WTC11 (cell line): ENCODE data around the gene WWC1. TPM values are rescaled to one million over a fixed set of nuclear protein-coding genes. Genes with fewer than 3 reads are reported as not detected.

Source experiments
- ATAC-seq: fragments of 200-7000 bp; cut with Tn5 transposase; 2 replicates; pipeline ENCODE4 v1.10.0; 2021; ENCODE audit warnings: mild to moderate bottlenecking, moderate library complexity
- CTCF ChIA-PET: fragments of 300-600 bp; sonication (Branson Sonifier 250); formaldehyde crosslinking; loops from one replicate; lab custom pipeline; 2021; ENCODE audit warnings: antibody characterized with exemption; lab: Charles Lee
- POLR2A ChIA-PET: fragments of 350-600 bp; sonication (Branson Sonifier 250); formaldehyde crosslinking; loops from one replicate; lab custom pipeline; 2021; ENCODE audit warnings: antibody characterized with exemption; lab: Charles Lee
- DNase-seq: peaks from one replicate; pipeline ENCODE4 v3.0.0; 2021; ENCODE audit warnings: low spot score
- H3K27ac Mint-ChIP-seq: 2 replicates; pipeline ENCODE4 v1.8.0; 2021; ENCODE audit warnings: mixed read lengths
- H3K27me3 Mint-ChIP-seq: 2 replicates; pipeline ENCODE4 v1.8.0; 2021; ENCODE audit warnings: low read depth, mild to moderate bottlenecking, moderate library complexity, mixed read lengths
- H3K36me3 Mint-ChIP-seq: 2 replicates; pipeline ENCODE4 v1.8.0; 2021; ENCODE audit warnings: mixed read lengths
- H3K4me1 Mint-ChIP-seq: 2 replicates; pipeline ENCODE4 v1.8.0; 2022; ENCODE audit warnings: mixed read lengths
- H3K4me3 Mint-ChIP-seq: 2 replicates; pipeline ENCODE4 v1.8.0; 2021; ENCODE audit warnings: mild to moderate bottlenecking, moderate library complexity, mixed read lengths
- H3K9me3 Mint-ChIP-seq: 2 replicates; pipeline ENCODE4 v1.8.0; 2021; ENCODE audit warnings: mixed read lengths
- EMX1 ChIP-seq: fragments of 250-450 bp; sonication (Bioruptor Pico); IDR thresholded peaks from 2 replicates; pipeline ENCODE4 v1.8.0; 2021; ENCODE audit warnings: mild to moderate bottlenecking
- FOXJ3 ChIP-seq: sonication (generic); formaldehyde crosslinking; IDR thresholded peaks from 2 replicates; pipeline ENCODE4 v1.9.0; 2021; ENCODE audit warnings: missing genetic modification reagents, mild to moderate bottlenecking, borderline replicate concordance
- GTF2I ChIP-seq: fragments of 250-450 bp; sonication (Bioruptor Pico); conservative IDR thresholded peaks from 2 replicates; pipeline ENCODE4 v1.4.0; 2021; ENCODE audit warnings: mild to moderate bottlenecking
- MYBL2 ChIP-seq: sonication (generic); formaldehyde crosslinking; IDR thresholded peaks from 2 replicates; pipeline ENCODE4 v1.8.1; 2023; ENCODE audit warnings: mild to moderate bottlenecking, moderate library complexity, missing genetic modification reagents
- NFE2L1 ChIP-seq: sonication (generic); formaldehyde crosslinking; IDR thresholded peaks from 2 replicates; pipeline ENCODE4 v1.8.1; 2023; ENCODE audit warnings: missing genetic modification reagents
- SMAD4 ChIP-seq: sonication (generic); formaldehyde crosslinking; IDR thresholded peaks from 2 replicates; pipeline ENCODE4 v1.8.0; 2022; ENCODE audit warnings: mild to moderate bottlenecking, missing genetic modification reagents
- TCF7 ChIP-seq: sonication (generic); formaldehyde crosslinking; IDR thresholded peaks from 2 replicates; pipeline ENCODE4 v1.8.0; 2022; ENCODE audit warnings: mild to moderate bottlenecking, low read depth, missing genetic modification reagents, moderate library complexity
- ZNF263 ChIP-seq: sonication (generic); formaldehyde crosslinking; IDR thresholded peaks from 2 replicates; pipeline ENCODE4 v1.8.1; 2022; ENCODE audit warnings: low read depth, mild to moderate bottlenecking, moderate library complexity, missing genetic modification reagents
- ZNF671 ChIP-seq: fragments of 250-450 bp; sonication (Bioruptor Pico); IDR thresholded peaks from 2 replicates; pipeline ENCODE4 v1.8.0; 2021; ENCODE audit warnings: mild to moderate bottlenecking
- total RNA-seq: library from RNA; stranded (reverse); gene quantifications from 3 replicates; pipeline ENCODE4 v1.2.3, GENCODE V29; 2021
- TF ChIP-seq, protein P1 (sequence below): sonication (generic); formaldehyde crosslinking; IDR thresholded peaks from 2 replicates; pipeline ENCODE4 v1.8.1; 2023; ENCODE audit warnings: mild to moderate bottlenecking, missing genetic modification reagents
- TF ChIP-seq, protein P2 (sequence below): sonication (generic); formaldehyde crosslinking; IDR thresholded peaks from 2 replicates; pipeline ENCODE4 v1.8.0; 2023; ENCODE audit warnings: missing genetic modification reagents, mild to moderate bottlenecking, borderline replicate concordance
- TF ChIP-seq, protein P3 (sequence below): sonication (generic); formaldehyde crosslinking; IDR thresholded peaks from 2 replicates; pipeline ENCODE4 v1.8.1; 2023; ENCODE audit warnings: mild to moderate bottlenecking, moderate library complexity, missing genetic modification reagents
- TF ChIP-seq, protein P4 (sequence below): sonication (generic); formaldehyde crosslinking; IDR thresholded peaks from 2 replicates; pipeline ENCODE4 v1.8.1; 2023; ENCODE audit warnings: mild to moderate bottlenecking, missing genetic modification reagents, moderate library complexity
- TF ChIP-seq, protein P5 (sequence below): sonication (generic); formaldehyde crosslinking; IDR thresholded peaks from 2 replicates; pipeline ENCODE4 v1.8.1; 2022; ENCODE audit warnings: mild to moderate bottlenecking, moderate library complexity, missing genetic modification reagents
- TF ChIP-seq, protein P6 (sequence below): fragments of 250-450 bp; sonication (Bioruptor Pico); IDR thresholded peaks from 2 replicates; pipeline ENCODE4 v1.9.0; 2021; ENCODE audit warnings: mild to moderate bottlenecking
- TF ChIP-seq, protein P7 (sequence below): fragments of 250-450 bp; sonication (Bioruptor Pico); IDR thresholded peaks from 2 replicates; pipeline ENCODE4 v1.9.0; 2021; ENCODE audit warnings: mild to moderate bottlenecking

The WWC1 gene
- total RNA-seq, 1 experiment from 2014 or later: 48.4 TPM

DNA sequence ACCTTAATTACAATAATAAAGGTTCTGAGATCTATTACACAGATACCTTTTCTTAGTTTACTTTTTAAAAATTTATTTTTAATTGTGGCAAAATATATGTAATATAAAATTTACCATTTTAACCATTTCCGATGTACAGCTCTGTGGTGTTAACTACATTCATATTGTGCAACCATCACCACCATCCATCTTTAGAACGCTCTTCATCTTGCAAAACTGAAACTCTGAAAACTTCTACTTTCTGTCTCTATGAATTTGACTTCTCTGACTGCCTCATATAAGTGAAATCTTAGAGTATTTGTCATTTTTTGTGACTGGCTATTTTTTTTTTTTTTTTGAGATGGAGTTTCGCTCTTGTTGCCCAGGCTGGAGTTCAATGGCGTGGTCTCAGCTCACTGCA is 26.8 kb downstream of the WWC1 start:
- H3K4me1 Mint-ChIP-seq: peaks cover 48% of the 10 kb centered on the region
- H3K9me3 Mint-ChIP-seq: no peaks in the 10 kb centered on the region
- no peak overlapping the region for H3K27ac Mint-ChIP-seq
- no peak for ATAC-seq
- TF ChIP-seq FOXJ3 (CRISPR knock-in tag) (no peak), MYBL2 (CRISPR knock-in tag) (no peak), EMX1 (CRISPR knock-in tag) (no peak), SMAD4 (no peak), NFE2L1 (CRISPR knock-in tag) (no peak), GTF2I (CRISPR knock-in tag) (no peak), TCF7 (CRISPR knock-in tag) (no peak), ZNF263 (CRISPR knock-in tag) (no peak)
- TF ChIP-seq, protein P1, sequence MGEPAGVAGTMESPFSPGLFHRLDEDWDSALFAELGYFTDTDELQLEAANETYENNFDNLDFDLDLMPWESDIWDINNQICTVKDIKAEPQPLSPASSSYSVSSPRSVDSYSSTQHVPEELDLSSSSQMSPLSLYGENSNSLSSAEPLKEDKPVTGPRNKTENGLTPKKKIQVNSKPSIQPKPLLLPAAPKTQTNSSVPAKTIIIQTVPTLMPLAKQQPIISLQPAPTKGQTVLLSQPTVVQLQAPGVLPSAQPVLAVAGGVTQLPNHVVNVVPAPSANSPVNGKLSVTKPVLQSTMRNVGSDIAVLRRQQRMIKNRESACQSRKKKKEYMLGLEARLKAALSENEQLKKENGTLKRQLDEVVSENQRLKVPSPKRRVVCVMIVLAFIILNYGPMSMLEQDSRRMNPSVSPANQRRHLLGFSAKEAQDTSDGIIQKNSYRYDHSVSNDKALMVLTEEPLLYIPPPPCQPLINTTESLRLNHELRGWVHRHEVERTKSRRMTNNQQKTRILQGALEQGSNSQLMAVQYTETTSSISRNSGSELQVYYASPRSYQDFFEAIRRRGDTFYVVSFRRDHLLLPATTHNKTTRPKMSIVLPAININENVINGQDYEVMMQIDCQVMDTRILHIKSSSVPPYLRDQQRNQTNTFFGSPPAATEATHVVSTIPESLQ: no peak
- TF ChIP-seq, protein P2, sequence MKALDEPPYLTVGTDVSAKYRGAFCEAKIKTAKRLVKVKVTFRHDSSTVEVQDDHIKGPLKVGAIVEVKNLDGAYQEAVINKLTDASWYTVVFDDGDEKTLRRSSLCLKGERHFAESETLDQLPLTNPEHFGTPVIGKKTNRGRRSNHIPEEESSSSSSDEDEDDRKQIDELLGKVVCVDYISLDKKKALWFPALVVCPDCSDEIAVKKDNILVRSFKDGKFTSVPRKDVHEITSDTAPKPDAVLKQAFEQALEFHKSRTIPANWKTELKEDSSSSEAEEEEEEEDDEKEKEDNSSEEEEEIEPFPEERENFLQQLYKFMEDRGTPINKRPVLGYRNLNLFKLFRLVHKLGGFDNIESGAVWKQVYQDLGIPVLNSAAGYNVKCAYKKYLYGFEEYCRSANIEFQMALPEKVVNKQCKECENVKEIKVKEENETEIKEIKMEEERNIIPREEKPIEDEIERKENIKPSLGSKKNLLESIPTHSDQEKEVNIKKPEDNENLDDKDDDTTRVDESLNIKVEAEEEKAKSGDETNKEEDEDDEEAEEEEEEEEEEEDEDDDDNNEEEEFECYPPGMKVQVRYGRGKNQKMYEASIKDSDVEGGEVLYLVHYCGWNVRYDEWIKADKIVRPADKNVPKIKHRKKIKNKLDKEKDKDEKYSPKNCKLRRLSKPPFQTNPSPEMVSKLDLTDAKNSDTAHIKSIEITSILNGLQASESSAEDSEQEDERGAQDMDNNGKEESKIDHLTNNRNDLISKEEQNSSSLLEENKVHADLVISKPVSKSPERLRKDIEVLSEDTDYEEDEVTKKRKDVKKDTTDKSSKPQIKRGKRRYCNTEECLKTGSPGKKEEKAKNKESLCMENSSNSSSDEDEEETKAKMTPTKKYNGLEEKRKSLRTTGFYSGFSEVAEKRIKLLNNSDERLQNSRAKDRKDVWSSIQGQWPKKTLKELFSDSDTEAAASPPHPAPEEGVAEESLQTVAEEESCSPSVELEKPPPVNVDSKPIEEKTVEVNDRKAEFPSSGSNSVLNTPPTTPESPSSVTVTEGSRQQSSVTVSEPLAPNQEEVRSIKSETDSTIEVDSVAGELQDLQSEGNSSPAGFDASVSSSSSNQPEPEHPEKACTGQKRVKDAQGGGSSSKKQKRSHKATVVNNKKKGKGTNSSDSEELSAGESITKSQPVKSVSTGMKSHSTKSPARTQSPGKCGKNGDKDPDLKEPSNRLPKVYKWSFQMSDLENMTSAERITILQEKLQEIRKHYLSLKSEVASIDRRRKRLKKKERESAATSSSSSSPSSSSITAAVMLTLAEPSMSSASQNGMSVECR: no peak
- TF ChIP-seq, protein P3, sequence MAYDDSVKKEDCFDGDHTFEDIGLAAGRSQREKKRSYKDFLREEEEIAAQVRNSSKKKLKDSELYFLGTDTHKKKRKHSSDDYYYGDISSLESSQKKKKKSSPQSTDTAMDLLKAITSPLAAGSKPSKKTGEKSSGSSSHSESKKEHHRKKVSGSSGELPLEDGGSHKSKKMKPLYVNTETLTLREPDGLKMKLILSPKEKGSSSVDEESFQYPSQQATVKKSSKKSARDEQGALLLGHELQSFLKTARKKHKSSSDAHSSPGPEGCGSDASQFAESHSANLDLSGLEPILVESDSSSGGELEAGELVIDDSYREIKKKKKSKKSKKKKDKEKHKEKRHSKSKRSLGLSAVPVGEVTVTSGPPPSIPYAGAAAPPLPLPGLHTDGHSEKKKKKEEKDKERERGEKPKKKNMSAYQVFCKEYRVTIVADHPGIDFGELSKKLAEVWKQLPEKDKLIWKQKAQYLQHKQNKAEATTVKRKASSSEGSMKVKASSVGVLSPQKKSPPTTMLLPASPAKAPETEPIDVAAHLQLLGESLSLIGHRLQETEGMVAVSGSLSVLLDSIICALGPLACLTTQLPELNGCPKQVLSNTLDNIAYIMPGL: no peak
- TF ChIP-seq, protein P4, sequence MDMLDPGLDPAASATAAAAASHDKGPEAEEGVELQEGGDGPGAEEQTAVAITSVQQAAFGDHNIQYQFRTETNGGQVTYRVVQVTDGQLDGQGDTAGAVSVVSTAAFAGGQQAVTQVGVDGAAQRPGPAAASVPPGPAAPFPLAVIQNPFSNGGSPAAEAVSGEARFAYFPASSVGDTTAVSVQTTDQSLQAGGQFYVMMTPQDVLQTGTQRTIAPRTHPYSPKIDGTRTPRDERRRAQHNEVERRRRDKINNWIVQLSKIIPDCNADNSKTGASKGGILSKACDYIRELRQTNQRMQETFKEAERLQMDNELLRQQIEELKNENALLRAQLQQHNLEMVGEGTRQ: no peak
- TF ChIP-seq, all 79 proteins: peak for 0
- no peaks in the 10 kb centered on the region; the same call in 1 of the 2 replicates for H3K27me3 Mint-ChIP-seq
- no peak for DNase-seq
- H3K4me3 Mint-ChIP-seq: no peak overlapping the region
- no peaks in the 10 kb centered on the region for H3K36me3 Mint-ChIP-seq
- ChIA-PET POLR2A (interaction anchor here (0.9 kb wide), 1 partner anchor 9 kb away, joined by 3 read pairs; no protein-coding TSS in a partner anchor), CTCF (interaction anchor here (2.1 kb wide), 1 partner anchor 26 kb away, joined by 6 read pairs; no protein-coding TSS in a partner anchor)

DNA sequence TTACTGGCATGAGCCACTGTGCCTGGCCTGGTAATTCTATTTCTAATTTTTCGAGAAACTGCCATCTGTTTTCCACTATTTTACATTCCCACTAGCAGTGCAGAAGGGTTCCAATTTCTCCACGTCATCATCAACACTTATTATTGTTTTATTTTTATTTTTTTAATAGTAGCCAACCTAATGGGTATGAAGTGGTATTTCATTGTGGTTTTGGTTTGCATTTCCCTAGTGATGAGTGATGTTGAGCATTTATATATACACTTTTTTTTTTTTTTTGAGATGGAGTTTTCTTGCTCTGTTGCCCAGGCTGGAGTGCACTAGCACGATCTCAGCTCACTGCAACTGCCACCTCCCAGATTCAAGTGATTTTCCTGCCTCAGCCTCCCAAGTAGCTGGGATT is 28.3 kb downstream of the WWC1 start:
- POLR2A ChIA-PET: no interaction called here
- CTCF ChIA-PET: interaction anchor here (0.7 to 1.1 kb wide), 2 partner anchors 24 to 27 kb away, joined by 3 to 6 read pairs; no protein-coding TSS in a partner anchor
- no peak overlapping the region for H3K4me3 Mint-ChIP-seq
- no peak overlapping the region for H3K27ac Mint-ChIP-seq
- H3K9me3 Mint-ChIP-seq: no peaks in the 10 kb centered on the region
- peaks cover 42% of the 10 kb centered on the region for H3K4me1 Mint-ChIP-seq
- no peaks in the 10 kb centered on the region; the same call in 1 of the 2 replicates for H3K27me3 Mint-ChIP-seq
- ATAC-seq (no peak), DNase-seq (no peak)
- no peaks in the 10 kb centered on the region for H3K36me3 Mint-ChIP-seq
- TF ChIP-seq, protein P2: no peak
- no peak for TF ChIP-seq ZNF671 (CRISPR knock-in tag)
- TF ChIP-seq, protein P5, sequence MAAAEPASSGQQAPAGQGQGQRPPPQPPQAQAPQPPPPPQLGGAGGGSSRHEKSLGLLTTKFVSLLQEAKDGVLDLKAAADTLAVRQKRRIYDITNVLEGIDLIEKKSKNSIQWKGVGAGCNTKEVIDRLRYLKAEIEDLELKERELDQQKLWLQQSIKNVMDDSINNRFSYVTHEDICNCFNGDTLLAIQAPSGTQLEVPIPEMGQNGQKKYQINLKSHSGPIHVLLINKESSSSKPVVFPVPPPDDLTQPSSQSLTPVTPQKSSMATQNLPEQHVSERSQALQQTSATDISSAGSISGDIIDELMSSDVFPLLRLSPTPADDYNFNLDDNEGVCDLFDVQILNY (CRISPR knock-in tag): no peak
- TF ChIP-seq, protein P6, sequence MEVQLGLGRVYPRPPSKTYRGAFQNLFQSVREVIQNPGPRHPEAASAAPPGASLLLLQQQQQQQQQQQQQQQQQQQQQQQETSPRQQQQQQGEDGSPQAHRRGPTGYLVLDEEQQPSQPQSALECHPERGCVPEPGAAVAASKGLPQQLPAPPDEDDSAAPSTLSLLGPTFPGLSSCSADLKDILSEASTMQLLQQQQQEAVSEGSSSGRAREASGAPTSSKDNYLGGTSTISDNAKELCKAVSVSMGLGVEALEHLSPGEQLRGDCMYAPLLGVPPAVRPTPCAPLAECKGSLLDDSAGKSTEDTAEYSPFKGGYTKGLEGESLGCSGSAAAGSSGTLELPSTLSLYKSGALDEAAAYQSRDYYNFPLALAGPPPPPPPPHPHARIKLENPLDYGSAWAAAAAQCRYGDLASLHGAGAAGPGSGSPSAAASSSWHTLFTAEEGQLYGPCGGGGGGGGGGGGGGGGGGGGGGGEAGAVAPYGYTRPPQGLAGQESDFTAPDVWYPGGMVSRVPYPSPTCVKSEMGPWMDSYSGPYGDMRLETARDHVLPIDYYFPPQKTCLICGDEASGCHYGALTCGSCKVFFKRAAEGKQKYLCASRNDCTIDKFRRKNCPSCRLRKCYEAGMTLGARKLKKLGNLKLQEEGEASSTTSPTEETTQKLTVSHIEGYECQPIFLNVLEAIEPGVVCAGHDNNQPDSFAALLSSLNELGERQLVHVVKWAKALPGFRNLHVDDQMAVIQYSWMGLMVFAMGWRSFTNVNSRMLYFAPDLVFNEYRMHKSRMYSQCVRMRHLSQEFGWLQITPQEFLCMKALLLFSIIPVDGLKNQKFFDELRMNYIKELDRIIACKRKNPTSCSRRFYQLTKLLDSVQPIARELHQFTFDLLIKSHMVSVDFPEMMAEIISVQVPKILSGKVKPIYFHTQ: no peak
- TF ChIP-seq, protein P7, sequence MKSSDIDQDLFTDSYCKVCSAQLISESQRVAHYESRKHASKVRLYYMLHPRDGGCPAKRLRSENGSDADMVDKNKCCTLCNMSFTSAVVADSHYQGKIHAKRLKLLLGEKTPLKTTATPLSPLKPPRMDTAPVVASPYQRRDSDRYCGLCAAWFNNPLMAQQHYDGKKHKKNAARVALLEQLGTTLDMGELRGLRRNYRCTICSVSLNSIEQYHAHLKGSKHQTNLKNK (CRISPR knock-in tag): no peak
